ENCODE results near the gene ASTL.

DNA sequence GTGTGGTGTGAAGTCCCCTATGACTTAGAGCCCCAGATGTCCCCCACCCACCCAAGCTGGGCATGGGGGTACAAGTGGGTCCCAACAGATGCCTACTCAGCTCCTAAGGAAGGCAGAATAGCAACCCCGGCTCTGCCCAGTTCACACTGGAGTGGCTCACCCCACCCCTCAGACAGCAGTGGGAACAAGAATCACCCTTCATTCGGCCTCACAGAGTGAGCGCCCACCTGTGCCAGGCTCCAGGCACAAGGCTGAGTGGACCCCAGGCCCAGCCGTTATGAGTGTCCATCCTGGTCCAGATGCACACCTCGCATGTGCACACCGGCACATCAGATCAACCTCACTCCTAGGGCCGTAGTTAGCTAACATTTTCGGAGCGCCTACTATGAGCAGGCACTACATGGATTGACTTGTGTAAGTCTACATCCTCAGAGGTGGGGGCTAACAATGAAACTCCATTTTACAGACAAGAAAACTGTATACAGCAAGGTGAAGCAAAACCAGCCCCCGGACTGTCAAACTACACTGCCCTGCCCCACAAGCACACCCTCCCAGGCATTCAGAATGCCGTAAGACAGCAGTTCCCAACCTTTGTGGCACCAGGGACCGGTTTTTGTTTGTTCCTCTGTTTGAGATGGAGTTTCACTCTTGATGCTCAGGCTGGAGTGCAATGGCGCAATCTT is 2.8 kb upstream of the ASTL start:
- TF ChIP-seq, protein P1, sequence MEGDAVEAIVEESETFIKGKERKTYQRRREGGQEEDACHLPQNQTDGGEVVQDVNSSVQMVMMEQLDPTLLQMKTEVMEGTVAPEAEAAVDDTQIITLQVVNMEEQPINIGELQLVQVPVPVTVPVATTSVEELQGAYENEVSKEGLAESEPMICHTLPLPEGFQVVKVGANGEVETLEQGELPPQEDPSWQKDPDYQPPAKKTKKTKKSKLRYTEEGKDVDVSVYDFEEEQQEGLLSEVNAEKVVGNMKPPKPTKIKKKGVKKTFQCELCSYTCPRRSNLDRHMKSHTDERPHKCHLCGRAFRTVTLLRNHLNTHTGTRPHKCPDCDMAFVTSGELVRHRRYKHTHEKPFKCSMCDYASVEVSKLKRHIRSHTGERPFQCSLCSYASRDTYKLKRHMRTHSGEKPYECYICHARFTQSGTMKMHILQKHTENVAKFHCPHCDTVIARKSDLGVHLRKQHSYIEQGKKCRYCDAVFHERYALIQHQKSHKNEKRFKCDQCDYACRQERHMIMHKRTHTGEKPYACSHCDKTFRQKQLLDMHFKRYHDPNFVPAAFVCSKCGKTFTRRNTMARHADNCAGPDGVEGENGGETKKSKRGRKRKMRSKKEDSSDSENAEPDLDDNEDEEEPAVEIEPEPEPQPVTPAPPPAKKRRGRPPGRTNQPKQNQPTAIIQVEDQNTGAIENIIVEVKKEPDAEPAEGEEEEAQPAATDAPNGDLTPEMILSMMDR (IDR thresholded peaks at IDR 0.05; ENCODE audit: low read depth, low read length, missing input control) = no peak
- TF ChIP-seq, protein P2, sequence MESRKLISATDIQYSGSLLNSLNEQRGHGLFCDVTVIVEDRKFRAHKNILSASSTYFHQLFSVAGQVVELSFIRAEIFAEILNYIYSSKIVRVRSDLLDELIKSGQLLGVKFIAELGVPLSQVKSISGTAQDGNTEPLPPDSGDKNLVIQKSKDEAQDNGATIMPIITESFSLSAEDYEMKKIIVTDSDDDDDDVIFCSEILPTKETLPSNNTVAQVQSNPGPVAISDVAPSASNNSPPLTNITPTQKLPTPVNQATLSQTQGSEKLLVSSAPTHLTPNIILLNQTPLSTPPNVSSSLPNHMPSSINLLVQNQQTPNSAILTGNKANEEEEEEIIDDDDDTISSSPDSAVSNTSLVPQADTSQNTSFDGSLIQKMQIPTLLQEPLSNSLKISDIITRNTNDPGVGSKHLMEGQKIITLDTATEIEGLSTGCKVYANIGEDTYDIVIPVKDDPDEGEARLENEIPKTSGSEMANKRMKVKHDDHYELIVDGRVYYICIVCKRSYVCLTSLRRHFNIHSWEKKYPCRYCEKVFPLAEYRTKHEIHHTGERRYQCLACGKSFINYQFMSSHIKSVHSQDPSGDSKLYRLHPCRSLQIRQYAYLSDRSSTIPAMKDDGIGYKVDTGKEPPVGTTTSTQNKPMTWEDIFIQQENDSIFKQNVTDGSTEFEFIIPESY (IDR thresholded peaks at IDR 0.05) = no peak
- TF ChIP-seq GABPA (IDR thresholded peaks at IDR 0.05 in 1 of 2, conservative IDR thresholded peaks at IDR 0.05 in 1 of 2) (no peak), YY1 (IDR thresholded peaks at IDR 0.05) (no peak), TAF1 (conservative IDR thresholded peaks at IDR 0.05) (no peak), SP1 (IDR thresholded peaks at IDR 0.05) (no peak), JUND (IDR thresholded peaks at IDR 0.05) (no peak), RXRA (IDR thresholded peaks at IDR 0.05) (no peak), RAD21 (IDR thresholded peaks at IDR 0.05) (no peak), HNF4A (conservative IDR thresholded peaks at IDR 0.05) (no peak)
- TF ChIP-seq, protein P3, sequence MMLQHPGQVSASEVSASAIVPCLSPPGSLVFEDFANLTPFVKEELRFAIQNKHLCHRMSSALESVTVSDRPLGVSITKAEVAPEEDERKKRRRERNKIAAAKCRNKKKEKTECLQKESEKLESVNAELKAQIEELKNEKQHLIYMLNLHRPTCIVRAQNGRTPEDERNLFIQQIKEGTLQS (IDR thresholded peaks at IDR 0.05) = no peak
- TF ChIP-seq, protein P4, sequence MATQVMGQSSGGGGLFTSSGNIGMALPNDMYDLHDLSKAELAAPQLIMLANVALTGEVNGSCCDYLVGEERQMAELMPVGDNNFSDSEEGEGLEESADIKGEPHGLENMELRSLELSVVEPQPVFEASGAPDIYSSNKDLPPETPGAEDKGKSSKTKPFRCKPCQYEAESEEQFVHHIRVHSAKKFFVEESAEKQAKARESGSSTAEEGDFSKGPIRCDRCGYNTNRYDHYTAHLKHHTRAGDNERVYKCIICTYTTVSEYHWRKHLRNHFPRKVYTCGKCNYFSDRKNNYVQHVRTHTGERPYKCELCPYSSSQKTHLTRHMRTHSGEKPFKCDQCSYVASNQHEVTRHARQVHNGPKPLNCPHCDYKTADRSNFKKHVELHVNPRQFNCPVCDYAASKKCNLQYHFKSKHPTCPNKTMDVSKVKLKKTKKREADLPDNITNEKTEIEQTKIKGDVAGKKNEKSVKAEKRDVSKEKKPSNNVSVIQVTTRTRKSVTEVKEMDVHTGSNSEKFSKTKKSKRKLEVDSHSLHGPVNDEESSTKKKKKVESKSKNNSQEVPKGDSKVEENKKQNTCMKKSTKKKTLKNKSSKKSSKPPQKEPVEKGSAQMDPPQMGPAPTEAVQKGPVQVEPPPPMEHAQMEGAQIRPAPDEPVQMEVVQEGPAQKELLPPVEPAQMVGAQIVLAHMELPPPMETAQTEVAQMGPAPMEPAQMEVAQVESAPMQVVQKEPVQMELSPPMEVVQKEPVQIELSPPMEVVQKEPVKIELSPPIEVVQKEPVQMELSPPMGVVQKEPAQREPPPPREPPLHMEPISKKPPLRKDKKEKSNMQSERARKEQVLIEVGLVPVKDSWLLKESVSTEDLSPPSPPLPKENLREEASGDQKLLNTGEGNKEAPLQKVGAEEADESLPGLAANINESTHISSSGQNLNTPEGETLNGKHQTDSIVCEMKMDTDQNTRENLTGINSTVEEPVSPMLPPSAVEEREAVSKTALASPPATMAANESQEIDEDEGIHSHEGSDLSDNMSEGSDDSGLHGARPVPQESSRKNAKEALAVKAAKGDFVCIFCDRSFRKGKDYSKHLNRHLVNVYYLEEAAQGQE (IDR thresholded peaks at IDR 0.05) = no peak
- TF ChIP-seq, protein P5, sequence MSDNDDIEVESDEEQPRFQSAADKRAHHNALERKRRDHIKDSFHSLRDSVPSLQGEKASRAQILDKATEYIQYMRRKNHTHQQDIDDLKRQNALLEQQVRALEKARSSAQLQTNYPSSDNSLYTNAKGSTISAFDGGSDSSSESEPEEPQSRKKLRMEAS (IDR thresholded peaks at IDR 0.05) = no peak

Data from liver (tissue), 3 donors.